GM12872 (cell line): ENCODE measurements around the gene MED12L.

Experiments
- TF ChIP-seq, protein P1 (sequence below): IDR thresholded peaks from 3 replicates; pipeline ENCODE4 v1.5.1; 2011; ENCODE audit warnings: low read depth, mild to moderate bottlenecking, low read length, moderate library complexity; ENCODE audit not compliant: insufficient read depth

MED12L gene

DNA sequence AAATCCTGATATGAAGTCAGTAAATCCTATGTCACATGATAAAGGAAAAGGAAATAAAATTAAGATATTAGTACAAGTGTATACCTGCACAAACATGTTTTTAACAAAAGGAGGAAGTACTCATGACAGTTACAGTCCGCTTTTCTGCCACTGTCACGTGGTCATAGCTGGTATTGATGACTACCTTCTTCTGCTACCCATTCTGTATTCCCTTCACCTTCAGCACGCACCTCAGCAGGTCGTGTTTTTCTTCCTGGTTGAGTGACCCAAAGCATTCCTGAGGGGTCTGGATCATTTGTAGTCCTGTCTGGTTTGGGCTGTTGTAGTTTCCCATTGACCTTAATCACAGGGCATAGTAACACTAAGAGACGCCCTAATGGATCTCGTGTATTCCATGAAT is 334.3 kb downstream of the MED12L start:
- TF ChIP-seq, protein P1, sequence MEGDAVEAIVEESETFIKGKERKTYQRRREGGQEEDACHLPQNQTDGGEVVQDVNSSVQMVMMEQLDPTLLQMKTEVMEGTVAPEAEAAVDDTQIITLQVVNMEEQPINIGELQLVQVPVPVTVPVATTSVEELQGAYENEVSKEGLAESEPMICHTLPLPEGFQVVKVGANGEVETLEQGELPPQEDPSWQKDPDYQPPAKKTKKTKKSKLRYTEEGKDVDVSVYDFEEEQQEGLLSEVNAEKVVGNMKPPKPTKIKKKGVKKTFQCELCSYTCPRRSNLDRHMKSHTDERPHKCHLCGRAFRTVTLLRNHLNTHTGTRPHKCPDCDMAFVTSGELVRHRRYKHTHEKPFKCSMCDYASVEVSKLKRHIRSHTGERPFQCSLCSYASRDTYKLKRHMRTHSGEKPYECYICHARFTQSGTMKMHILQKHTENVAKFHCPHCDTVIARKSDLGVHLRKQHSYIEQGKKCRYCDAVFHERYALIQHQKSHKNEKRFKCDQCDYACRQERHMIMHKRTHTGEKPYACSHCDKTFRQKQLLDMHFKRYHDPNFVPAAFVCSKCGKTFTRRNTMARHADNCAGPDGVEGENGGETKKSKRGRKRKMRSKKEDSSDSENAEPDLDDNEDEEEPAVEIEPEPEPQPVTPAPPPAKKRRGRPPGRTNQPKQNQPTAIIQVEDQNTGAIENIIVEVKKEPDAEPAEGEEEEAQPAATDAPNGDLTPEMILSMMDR, result no peak

DNA sequence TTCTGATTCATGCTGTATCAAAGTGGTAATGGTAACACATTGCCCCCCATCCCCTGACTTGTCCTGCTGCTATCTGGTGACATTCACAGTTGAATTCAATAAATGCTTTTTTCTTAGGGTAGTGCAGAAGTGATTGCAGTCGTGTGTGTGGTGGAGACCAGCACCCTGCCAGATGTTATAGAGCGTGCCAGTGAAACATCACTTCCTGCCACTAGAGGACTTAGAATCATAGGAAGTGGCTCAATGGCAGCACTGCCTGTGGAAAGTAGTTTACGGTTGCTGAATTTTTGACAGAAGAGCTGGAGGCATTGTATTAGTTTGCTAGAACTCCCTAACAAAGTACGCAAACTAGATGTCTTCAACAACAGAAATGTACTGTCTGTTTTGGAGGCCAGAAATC is 336.5 kb downstream of the MED12L start:
- TF ChIP-seq, protein P1, result peak; percentile 56

DNA sequence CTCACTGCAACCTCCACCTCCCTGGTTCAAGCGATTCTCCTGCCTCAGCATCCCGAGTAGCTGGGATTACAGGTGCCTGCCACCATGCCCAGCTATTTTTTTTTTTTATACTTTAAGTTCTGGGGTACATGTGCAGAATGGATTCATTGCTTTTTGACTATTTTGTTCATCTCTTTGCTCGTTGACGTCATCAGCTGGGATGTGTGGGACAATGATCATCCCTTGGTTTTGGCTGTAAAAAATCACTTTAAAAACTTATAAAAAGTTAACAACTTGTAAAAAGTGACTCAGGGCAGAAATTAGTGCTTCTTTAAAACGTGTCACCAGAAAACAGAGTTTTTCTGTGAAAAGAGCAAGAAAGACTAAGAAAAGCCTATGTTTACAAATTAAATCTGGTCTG is 337.6 kb downstream of the MED12L start:
- TF ChIP-seq, protein P1, result no peak

DNA sequence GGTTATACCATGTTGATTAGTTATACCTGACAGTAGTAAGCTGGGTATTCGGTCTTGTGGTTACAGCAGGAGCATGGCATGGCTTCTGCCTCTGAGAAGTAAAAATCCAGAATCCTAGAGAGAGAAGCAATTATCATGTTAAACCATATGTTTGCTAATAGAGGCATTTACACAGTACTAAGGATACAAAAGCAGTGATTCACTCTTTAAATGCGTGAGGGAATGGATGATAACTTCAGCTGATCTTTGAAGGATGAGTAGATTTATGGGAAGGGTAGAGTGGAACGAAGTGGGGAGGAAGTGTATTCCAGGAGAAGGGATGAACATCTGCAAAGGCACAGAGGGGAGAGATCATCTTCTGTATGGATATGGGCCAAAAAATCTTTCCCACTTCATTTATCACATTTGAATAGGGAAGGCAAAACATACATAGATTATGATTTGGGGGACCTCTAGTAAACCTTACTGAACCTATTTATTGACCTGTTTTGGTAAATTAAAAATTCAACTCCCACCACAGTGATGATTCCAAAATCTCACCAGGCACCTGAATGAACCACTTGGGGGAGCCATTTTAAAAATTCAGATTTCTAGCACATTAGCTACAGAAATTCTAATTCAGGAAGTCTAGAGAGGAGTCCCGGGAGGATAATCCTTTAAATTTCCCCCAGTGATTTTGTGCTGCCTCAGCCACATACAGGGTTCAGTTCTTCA is 340.3 kb downstream of the MED12L start:
- TF ChIP-seq, protein P1, result no peak; the same call in 2 of the 3 replicates

DNA sequence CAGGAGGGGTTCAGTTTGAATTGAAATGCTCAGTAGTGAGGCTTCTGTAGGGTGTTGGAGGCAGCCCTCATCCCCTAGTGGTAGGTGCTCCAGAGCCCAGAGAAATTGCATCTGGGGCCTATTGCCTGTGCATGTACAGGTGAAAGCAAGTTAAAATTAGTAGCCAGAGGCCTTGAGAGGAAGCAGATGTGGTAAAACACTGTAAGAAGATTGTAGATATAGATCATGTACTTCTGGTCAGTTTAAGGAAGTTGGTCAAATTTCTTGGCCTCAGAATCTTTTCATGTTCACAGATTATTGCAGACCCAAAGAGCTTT is 340.8 kb downstream of the MED12L start:
- TF ChIP-seq, protein P1, result peak; percentile 43; the same call in 1 of the 3 replicates

DNA sequence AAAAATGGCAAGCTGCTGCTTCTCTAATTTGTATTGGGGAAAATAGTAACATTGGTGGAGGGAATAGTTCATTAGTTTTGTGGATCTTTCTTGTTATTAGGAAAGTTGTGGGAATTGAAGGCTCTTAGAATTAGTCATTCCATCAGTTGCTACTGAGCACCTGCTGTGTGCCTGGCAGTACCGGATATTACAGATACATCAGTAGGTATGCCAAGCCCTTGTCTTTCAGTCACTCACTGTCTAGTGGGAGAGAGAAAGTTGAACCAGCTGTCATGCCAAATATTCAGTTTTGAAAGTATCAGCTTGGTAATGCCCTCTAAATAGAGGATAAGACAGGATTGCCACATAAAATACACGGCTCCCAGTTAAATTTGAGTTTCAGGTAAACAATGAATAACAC is 342.9 kb downstream of the MED12L start:
- TF ChIP-seq, protein P1, result no peak

DNA sequence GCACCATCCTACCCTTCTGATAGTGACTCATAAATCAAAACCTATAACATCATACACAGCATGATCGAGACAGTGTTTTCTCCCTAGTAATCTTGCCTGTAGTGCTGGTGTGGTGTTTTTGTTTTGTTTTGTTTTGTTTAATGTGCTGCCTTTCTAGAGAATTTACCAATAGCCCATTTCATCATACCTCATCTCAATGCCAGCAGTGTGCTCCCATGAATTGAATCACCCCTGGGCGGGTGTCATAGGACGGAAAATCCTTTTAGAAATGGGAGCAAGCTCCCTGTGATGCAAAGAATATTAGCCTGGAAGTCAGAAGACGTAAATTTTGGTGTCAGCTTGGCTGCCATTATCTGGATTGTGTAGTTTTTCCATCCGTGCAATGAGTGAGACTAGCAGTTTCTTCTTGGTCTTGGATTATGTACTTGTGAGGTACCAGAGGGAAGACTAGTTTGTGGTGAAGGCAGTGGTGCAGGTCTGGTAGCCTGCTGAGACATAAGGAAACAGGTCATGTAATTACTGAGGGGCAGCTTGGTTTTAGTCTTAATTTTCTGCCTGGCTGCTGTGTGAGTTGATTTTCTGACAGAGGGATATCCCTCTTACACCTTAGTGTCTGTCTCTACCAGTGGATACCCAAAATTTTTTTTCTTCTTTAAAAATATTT is 345.5 kb downstream of the MED12L start:
- TF ChIP-seq, protein P1, result no peak
